AG09309 (cell line): ENCODE data around the gene ADAMTS20.
A peak's percentile ranks its signal among the peaks of the same experiment; 100 is the strongest.

ENCODE experiments used
- DNase-seq: peaks from one replicate; pipeline ENCODE4 v3.0.0-alpha.2; 2010; ENCODE audit warnings: low read depth
- H3K4me3 ChIP-seq: 2 replicates; pipeline ENCODE4 v1.5.1; 2011; ENCODE audit warnings: mild to moderate bottlenecking, low read depth, low read length, moderate library complexity; ENCODE audit not compliant: control insufficient read depth
- CTCF ChIP-seq: IDR thresholded peaks from 2 replicates; pipeline ENCODE4 v1.5.1; 2011; ENCODE audit warnings: mild to moderate bottlenecking, low read depth, low read length, inconsistent platforms; ENCODE audit not compliant: insufficient read depth, control insufficient read depth; ENCODE audit errors: missing control alignments

Gene ADAMTS20

GRCh38 chr12:43337571-43338444 is 214.2 kb downstream of the ADAMTS20 start:
- DNase-seq, result no peak

GRCh38 chr12:43336962-43337555 is 214.9 kb downstream of the ADAMTS20 start:
- no peak overlapping the region for H3K4me3 ChIP-seq
- peak; percentile 50 for TF ChIP-seq CTCF
- DNase-seq, result no peak

More at GRCh38 chr12:43337571-43338444, 214.2 kb downstream of the ADAMTS20 start:
- TF ChIP-seq CTCF, result no peak
- H3K4me3 ChIP-seq, result no peak overlapping the region

- H3K4me3 ChIP-seq, result no peak overlapping the region
- no peak for DNase-seq
- no peak for TF ChIP-seq CTCF
Observed at GRCh38 chr12:43333644-43334043, 218.4 kb downstream of the ADAMTS20 start.

GRCh38 chr12:43332977-43333640 is 218.9 kb downstream of the ADAMTS20 start:
- no peak overlapping the region for H3K4me3 ChIP-seq
- DNase-seq, result no peak
- TF ChIP-seq CTCF, result no peak

- H3K4me3 ChIP-seq, result no peak overlapping the region
- no peak for TF ChIP-seq CTCF
- no peak for DNase-seq
Observed at GRCh38 chr12:43331935-43332334, 220.1 kb downstream of the ADAMTS20 start.

GRCh38 chr12:43329375-43329774 is 222.6 kb downstream of the ADAMTS20 start:
- H3K4me3 ChIP-seq, result no peak overlapping the region
- no peak for TF ChIP-seq CTCF
- no peak for DNase-seq
